Measurements from ENCODE around the gene ZNF597.

Gene ZNF597

GRCh38 chr16:3457434-3458252, 14.3 kb upstream of the ZNF597 start:
- H3K27me3 ChIP-seq (ENCODE audit: low read length) = no peaks in the 10 kb centered on the region
- H3K9me3 ChIP-seq (ENCODE audit: insufficient read depth, low read length) = no peaks in the 10 kb centered on the region
- no peak for TF ChIP-seq EZH2phosphoT487 (conservative IDR thresholded peaks at IDR 0.05; ENCODE audit: low read length)
- H4K20me1 ChIP-seq (ENCODE audit: low read depth, low read length) = peaks cover 3% of the 10 kb centered on the region; the same call in 1 of the 2 replicates
- peak overlapping the region; percentile 80 for H3K9ac ChIP-seq (ENCODE audit: low read length)
- H3K4me2 ChIP-seq (ENCODE audit: low read depth, low read length, poor library complexity, severe bottlenecking) = peak overlapping the region; percentile 96
- H3K79me2 ChIP-seq (ENCODE audit: insufficient read depth, low read length) = peaks cover 45% of the 10 kb centered on the region
- H3K9me2 ChIP-seq (replicated peaks; ENCODE audit: insufficient read depth, low read length) = no peaks in the 10 kb centered on the region
- peak overlapping the region; percentile 69 for H2AFZ ChIP-seq (ENCODE audit: low read depth, low read length, severe bottlenecking)
- peak overlapping the region; percentile 64 for H3K27ac ChIP-seq (ENCODE audit: low read depth, low read length)
- H3K4me3 ChIP-seq (ENCODE audit: insufficient read depth, low read length, poor library complexity, severe bottlenecking) = peak overlapping the region; percentile 77
- no peaks in the 10 kb centered on the region for H3K36me3 ChIP-seq (ENCODE audit: low read length)
- peaks cover 15% of the 10 kb centered on the region for H3F3A ChIP-seq (ENCODE audit: insufficient read depth)

- H3K9me3 ChIP-seq (ENCODE audit: insufficient read depth, low read length) = no peaks in the 10 kb centered on the region
- H3K79me2 ChIP-seq (ENCODE audit: insufficient read depth, low read length) = peaks cover 15% of the 10 kb centered on the region
- no peak overlapping the region for H3K4me2 ChIP-seq (ENCODE audit: low read depth, low read length, poor library complexity, severe bottlenecking)
- no peaks in the 10 kb centered on the region for H3K9me2 ChIP-seq (replicated peaks; ENCODE audit: insufficient read depth, low read length)
- H2AFZ ChIP-seq (ENCODE audit: low read depth, low read length, severe bottlenecking) = no peak overlapping the region
- H4K20me1 ChIP-seq (ENCODE audit: low read depth, low read length) = no peaks in the 10 kb centered on the region; the same call in 1 of the 2 replicates
- no peak overlapping the region for H3K27ac ChIP-seq (ENCODE audit: low read depth, low read length)
- H3K9ac ChIP-seq (ENCODE audit: low read length) = no peak overlapping the region
- no peaks in the 10 kb centered on the region for H3K27me3 ChIP-seq (ENCODE audit: low read length)
- peaks cover 15% of the 10 kb centered on the region for H3F3A ChIP-seq (ENCODE audit: insufficient read depth)
- no peaks in the 10 kb centered on the region for H3K36me3 ChIP-seq (ENCODE audit: low read length)
- H3K4me3 ChIP-seq (ENCODE audit: insufficient read depth, low read length, poor library complexity, severe bottlenecking) = no peak overlapping the region
- no peak for TF ChIP-seq EZH2phosphoT487 (conservative IDR thresholded peaks at IDR 0.05; ENCODE audit: low read length)
- TF ChIP-seq CTCF (IDR thresholded peaks at IDR 0.05; ENCODE audit: insufficient read depth, low read length, poor library complexity, severe bottlenecking) = no peak
Measured at GRCh38 chr16:3454631-3455147, 11.4 kb upstream of the ZNF597 start.

GRCh38 chr16:3454093-3454492, 10.8 kb upstream of the ZNF597 start:
- Histone ChIP-seq H3K4me2 (ENCODE audit: low read depth, low read length, poor library complexity, severe bottlenecking) (no peak overlapping the region), H2AFZ (ENCODE audit: low read depth, low read length, severe bottlenecking) (no peak overlapping the region), H3K9me2 (replicated peaks; ENCODE audit: insufficient read depth, low read length) (no peaks in the 10 kb centered on the region), H3K27me3 (ENCODE audit: low read length) (no peaks in the 10 kb centered on the region), H3K4me3 (ENCODE audit: insufficient read depth, low read length, poor library complexity, severe bottlenecking) (no peak overlapping the region), H3K9me3 (ENCODE audit: insufficient read depth, low read length) (no peaks in the 10 kb centered on the region), H4K20me1 (ENCODE audit: low read depth, low read length) (no peaks in the 10 kb centered on the region), H3K27ac (ENCODE audit: low read depth, low read length) (no peak overlapping the region), H3K36me3 (ENCODE audit: low read length) (no peaks in the 10 kb centered on the region), H3K79me2 (ENCODE audit: insufficient read depth, low read length) (peaks cover 9% of the 10 kb centered on the region), H3F3A (ENCODE audit: insufficient read depth) (peaks cover 11% of the 10 kb centered on the region), H3K9ac (ENCODE audit: low read length) (no peak overlapping the region)
- TF ChIP-seq CTCF (IDR thresholded peaks at IDR 0.05; ENCODE audit: insufficient read depth, low read length, poor library complexity, severe bottlenecking) (no peak), EZH2phosphoT487 (conservative IDR thresholded peaks at IDR 0.05; ENCODE audit: low read length) (no peak)

GRCh38 chr16:3444032-3444388, 706 bp upstream of the ZNF597 start:
- no peaks in the 10 kb centered on the region for H3F3A ChIP-seq (ENCODE audit: insufficient read depth)
- H3K9me3 ChIP-seq (ENCODE audit: insufficient read depth, low read length) = no peaks in the 10 kb centered on the region
- no peaks in the 10 kb centered on the region for H3K9me2 ChIP-seq (replicated peaks; ENCODE audit: insufficient read depth, low read length)
- TF ChIP-seq CTCF (IDR thresholded peaks at IDR 0.05; ENCODE audit: insufficient read depth, low read length, poor library complexity, severe bottlenecking) (no peak), EZH2phosphoT487 (conservative IDR thresholded peaks at IDR 0.05; ENCODE audit: low read length) (no peak)
- no peak overlapping the region for H3K27ac ChIP-seq (ENCODE audit: low read depth, low read length)
- peaks cover 30% of the 10 kb centered on the region for H3K79me2 ChIP-seq (ENCODE audit: insufficient read depth, low read length)
- peak overlapping the region; percentile 60 for H3K9ac ChIP-seq (ENCODE audit: low read length)
- no peaks in the 10 kb centered on the region for H4K20me1 ChIP-seq (ENCODE audit: low read depth, low read length)
- peaks cover 8% of the 10 kb centered on the region; the same call in 1 of the 2 replicates for H3K36me3 ChIP-seq (ENCODE audit: low read length)
- H3K4me3 ChIP-seq (ENCODE audit: insufficient read depth, low read length, poor library complexity, severe bottlenecking) = peak overlapping the region; percentile 67
- peak overlapping the region; percentile 60 for H3K4me2 ChIP-seq (ENCODE audit: low read depth, low read length, poor library complexity, severe bottlenecking)
- no peak overlapping the region for H2AFZ ChIP-seq (ENCODE audit: low read depth, low read length, severe bottlenecking)
- H3K27me3 ChIP-seq (ENCODE audit: low read length) = no peaks in the 10 kb centered on the region
